Parietal lobe (tissue), 1 donor: ENCODE measurements around the gene SLC44A2. TPM values are rescaled to one million over a fixed set of nuclear protein-coding genes. Genes with fewer than 3 reads are reported as not detected.

Source experiments
- total RNA-seq: library from RNA; depleted of rRNA; stranded (reverse); fragments of >200 nt; gene quantifications from one replicate; pipeline ENCODE4 v1.2.3, GENCODE V29; 2014

Gene SLC44A2
- 31.9 TPM for total RNA-seq

DNA sequence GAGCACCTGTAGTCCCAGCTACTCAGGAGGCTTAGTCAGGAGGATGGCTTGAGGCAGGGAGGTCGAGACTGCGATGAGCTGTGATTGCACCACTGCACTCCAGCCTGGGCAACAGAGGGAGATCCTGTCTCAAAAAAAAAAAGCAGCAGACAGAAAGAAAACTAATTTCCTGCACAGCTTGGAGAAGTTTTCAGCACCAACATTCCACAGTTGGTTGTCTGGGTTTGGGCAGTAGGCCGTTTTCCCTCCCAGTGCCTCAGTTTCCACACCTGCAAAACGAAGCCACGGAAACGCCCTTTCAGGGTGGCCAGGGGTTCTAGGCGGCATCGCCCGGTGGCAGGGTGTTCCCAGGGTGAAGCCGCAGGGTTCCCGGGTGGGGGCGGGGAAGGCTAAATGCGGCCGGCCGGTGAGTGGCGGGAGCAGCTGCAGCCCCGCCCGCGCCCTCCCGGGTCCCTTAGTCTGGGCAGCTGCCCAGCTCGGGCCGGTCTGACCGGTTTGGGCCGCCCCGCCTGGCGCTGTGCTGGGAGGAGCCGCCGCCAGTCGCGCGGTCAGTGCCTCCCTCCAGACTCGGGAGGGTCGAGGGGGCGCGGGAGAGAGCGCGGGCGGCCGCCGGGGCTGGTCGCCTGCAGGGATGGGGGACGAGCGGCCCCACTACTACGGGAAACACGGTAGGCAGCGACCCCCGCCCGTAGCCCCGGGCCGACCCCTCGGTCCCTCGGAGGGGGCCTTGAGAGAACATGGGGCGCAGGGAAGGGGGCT, at the start of gene SLC44A2:
TSS of gene SLC44A2 (plus strand) at position 551 of the 759 bp plus-strand sequence. CDS start at position 632, 81 bp downstream.

DNA sequence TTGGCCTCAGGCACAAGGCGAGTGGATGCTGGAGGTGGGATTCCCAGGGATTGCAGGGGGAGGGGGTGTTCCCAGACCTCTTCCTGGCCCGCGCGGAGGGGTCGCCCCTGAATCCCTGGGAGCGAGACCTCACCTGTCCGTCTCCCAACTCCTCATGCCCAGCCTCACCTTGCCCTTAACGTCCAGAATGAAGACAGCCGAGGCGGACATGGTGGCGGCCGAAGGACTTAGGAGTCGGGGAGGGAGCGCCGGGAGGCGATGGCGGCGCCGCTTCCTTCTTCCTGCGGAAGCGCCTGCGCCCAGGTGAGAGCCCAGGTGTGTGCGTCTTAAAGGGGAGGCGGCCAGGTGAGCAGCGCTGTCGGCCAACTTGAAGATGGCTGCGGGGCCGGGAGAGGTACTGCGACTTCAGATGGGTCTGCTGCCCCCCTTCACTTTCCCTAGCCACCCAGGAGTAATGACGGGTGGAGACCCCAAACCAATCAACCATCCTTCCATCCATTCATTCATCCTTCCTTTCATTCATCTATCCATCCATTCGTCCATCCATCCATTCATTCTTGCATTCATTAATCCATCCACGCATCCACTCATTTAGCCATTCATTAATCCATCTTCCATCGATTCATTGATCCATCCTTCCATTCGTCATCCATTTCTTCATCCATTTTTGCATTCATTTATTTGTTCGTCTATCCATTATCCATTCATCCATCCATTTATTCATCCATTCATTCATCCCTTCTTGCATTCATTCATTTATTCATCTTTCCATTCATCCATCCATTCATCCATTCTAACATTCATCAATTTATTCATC, 38.1 kb upstream of the SLC44A2 start, which contains the start of gene AP1M2:
TSS of gene AP1M2 (minus strand) at position 291 of the 817 bp plus-strand sequence. CDS start at position 210, 81 bp downstream.

DNA sequence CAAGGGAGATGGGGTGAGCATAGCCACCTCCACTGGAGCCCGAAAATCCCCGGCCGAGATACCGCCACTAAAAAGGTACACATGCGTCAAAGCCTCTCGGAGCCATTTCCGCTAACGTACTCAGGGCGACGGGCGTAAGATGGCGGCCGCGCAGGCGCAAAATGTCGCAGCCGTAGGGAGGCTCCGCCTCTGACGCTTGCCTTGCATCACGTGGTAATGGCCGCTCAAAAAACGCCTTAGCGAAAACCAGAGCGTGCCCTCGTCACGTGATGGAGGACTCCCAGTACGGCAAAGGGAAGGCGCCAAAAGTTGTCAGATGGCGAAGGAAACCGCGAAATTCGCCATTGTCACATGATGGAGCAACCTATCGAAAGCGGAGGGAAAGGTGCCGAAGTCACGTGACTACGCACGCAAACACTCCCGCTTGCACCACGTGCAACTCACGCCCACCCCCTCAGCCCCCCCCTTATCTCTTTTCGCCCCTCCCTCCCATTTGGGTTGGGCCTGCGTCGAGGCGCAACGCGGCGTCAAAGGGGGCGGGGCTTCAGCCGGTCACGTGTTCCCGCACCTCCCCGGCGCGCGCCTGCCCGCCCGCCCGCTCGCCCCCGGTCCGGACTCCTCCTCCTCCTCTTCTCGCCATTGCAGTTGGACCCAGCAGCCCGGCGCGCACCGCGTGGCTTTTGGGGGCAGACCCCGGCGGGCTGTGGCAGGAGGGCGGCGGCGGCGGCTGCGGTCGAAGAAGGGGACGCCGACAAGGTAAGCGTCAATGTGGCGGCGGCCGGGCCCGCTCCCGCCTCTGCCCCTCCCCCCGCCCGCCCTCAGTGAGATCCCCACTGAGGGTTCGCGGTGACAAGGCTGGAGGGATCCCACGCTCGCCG, 28.6 kb downstream of the SLC44A2 start, which contains the start of gene ILF3:
TSS of gene ILF3 (plus strand) at position 615 of the 878 bp plus-strand sequence. CDS start 16,260 bp downstream, outside the sequence.

Other genes with a start within 250 kb of the SLC44A2 start
- 67.6 TPM for gene TYK2, start 245.0 kb upstream of the SLC44A2 start, total RNA-seq
- gene CDC37, start 222.0 kb upstream of the SLC44A2 start, total RNA-seq = 52.6 TPM
- 7.8 TPM for gene PDE4A, start 205.0 kb upstream of the SLC44A2 start, total RNA-seq
- gene KEAP1, start 122.2 kb upstream of the SLC44A2 start, total RNA-seq = 38.5 TPM
- not detected for gene S1PR5, start 108.1 kb upstream of the SLC44A2 start, total RNA-seq
- gene ATG4D, start 81.6 kb upstream of the SLC44A2 start, total RNA-seq = 14.7 TPM
- gene KRI1, start 59.5 kb upstream of the SLC44A2 start, total RNA-seq = 4.7 TPM
- gene CDKN2D, start 56.6 kb upstream of the SLC44A2 start, total RNA-seq = 72.6 TPM
- gene AP1M2, start 38.2 kb upstream of the SLC44A2 start, total RNA-seq = not detected
- gene ILF3, start 28.8 kb downstream of the SLC44A2 start, total RNA-seq = 277 TPM
- gene QTRT1, start 75.9 kb downstream of the SLC44A2 start, total RNA-seq = 50.1 TPM
- 94.8 TPM for gene DNM2, start 92.5 kb downstream of the SLC44A2 start, total RNA-seq
- gene TMED1, start 210.7 kb downstream of the SLC44A2 start, total RNA-seq = 9.7 TPM
- gene C19orf38, start 222.9 kb downstream of the SLC44A2 start, total RNA-seq = 0.63 TPM
- gene CARM1, start 246.0 kb downstream of the SLC44A2 start, total RNA-seq = 34.7 TPM